GM12865 (cell line): ENCODE data around the gene TYMP.

Experiments
- DNase-seq: peaks from one replicate; pipeline ENCODE4 v3.0.0; 2010; ENCODE audit warnings: low read depth
- H3K4me3 ChIP-seq: 2 replicates; pipeline ENCODE4 v1.5.1; 2011; ENCODE audit warnings: mild to moderate bottlenecking, low read depth, low read length, control low read depth
- CTCF ChIP-seq: IDR thresholded peaks from 2 replicates; pipeline ENCODE4 v1.5.1; 2011; ENCODE audit warnings: low read length, control low read depth, low read depth, inconsistent platforms; ENCODE audit not compliant: insufficient read depth; ENCODE audit errors: missing control alignments

TYMP gene

GRCh38 chr22:50530877-50531545, 1.2 kb upstream of the TYMP start:
- no peak for TF ChIP-seq CTCF
- peak; percentile 96 for DNase-seq
- peak overlapping the region; percentile 100 for H3K4me3 ChIP-seq

- H3K4me3 ChIP-seq, result peak overlapping the region; percentile 100
- DNase-seq, result no peak
- TF ChIP-seq CTCF, result no peak
These were observed 716 bp upstream of the TYMP start for GRCh38 chr22:50530580-50530876.

GRCh38 chr22:50529416-50529896, 356 bp downstream of the TYMP start:
- no peak for DNase-seq

GRCh38 chr22:50528682-50529415, 963 bp downstream of the TYMP start:
- TF ChIP-seq CTCF, result no peak
- peak overlapping the region; percentile 100 for H3K4me3 ChIP-seq
- DNase-seq, result peak; percentile 44

More at GRCh38 chr22:50529416-50529896, 356 bp downstream of the TYMP start:
- no peak for TF ChIP-seq CTCF
- H3K4me3 ChIP-seq, result peak overlapping the region; percentile 100

- H3K4me3 ChIP-seq, result peak overlapping the region; percentile 100
- no peak for DNase-seq
- TF ChIP-seq CTCF, result no peak
These were observed 1.7 kb downstream of the TYMP start for GRCh38 chr22:50527921-50528681.

- no peak for TF ChIP-seq CTCF
- DNase-seq, result peak; percentile 92
- H3K4me3 ChIP-seq, result peak overlapping the region; percentile 68
These were observed 2.7 kb downstream of the TYMP start for GRCh38 chr22:50526834-50527801.
